Activated CD4-positive, alpha-beta T cell treated with anti-CD3 and anti-CD28 coated beads, Interleukin-10, Interleukin-2, amounts not matched to agents 100 ng/mL and 50 ng/mL, durations not matched to agents 16 hours and 8 hours (primary cell): ENCODE measurements around the gene OPN3.

ENCODE experiments used
- DNase-seq: peaks from one replicate; pipeline ENCODE4 v3.0.0-alpha.2; 2020

The OPN3 gene

GRCh38 chr1:241644259-241644658 is 4.1 kb upstream of the OPN3 start:
- DNase-seq, result no peak

GRCh38 chr1:241642593-241642944 is 2.4 kb upstream of the OPN3 start:
- no peak for DNase-seq

- DNase-seq, result no peak
These were observed 1.8 kb upstream of the OPN3 start for GRCh38 chr1:241641773-241642592.

GRCh38 chr1:241640867-241641622 is 876 bp upstream of the OPN3 start:
- DNase-seq, result no peak

- no peak for DNase-seq
These were observed 483 bp downstream of the OPN3 start for GRCh38 chr1:241639623-241640148.

GRCh38 chr1:241638909-241639622 is 1.1 kb downstream of the OPN3 start:
- DNase-seq, result peak; percentile 15

- no peak for DNase-seq
These were observed 2.0 kb downstream of the OPN3 start for GRCh38 chr1:241638099-241638682.

- DNase-seq, result no peak
These were observed 2.6 kb downstream of the OPN3 start for GRCh38 chr1:241637604-241638003.

- no peak for DNase-seq
These were observed 3.1 kb downstream of the OPN3 start for GRCh38 chr1:241637046-241637590.

- DNase-seq, result no peak
These were observed 3.9 kb downstream of the OPN3 start for GRCh38 chr1:241636291-241636690.

- no peak for DNase-seq
These were observed 4.5 kb downstream of the OPN3 start for GRCh38 chr1:241635556-241636152.

GRCh38 chr1:241632987-241633386 is 7.2 kb downstream of the OPN3 start:
- no peak for DNase-seq

- no peak for DNase-seq
These were observed 8.5 kb downstream of the OPN3 start for GRCh38 chr1:241631674-241632073.

- DNase-seq, result no peak
These were observed 9.3 kb downstream of the OPN3 start for GRCh38 chr1:241630899-241631298.

GRCh38 chr1:241630476-241630875 is 9.7 kb downstream of the OPN3 start:
- DNase-seq, result no peak

GRCh38 chr1:241630005-241630404 is 10.2 kb downstream of the OPN3 start:
- DNase-seq, result no peak

GRCh38 chr1:241627453-241628259 is 12.5 kb downstream of the OPN3 start:
- DNase-seq, result peak; percentile 61

- DNase-seq, result no peak
These were observed 15.2 kb downstream of the OPN3 start for GRCh38 chr1:241624935-241625334.

- DNase-seq, result no peak
These were observed 17.5 kb downstream of the OPN3 start for GRCh38 chr1:241622669-241623068.

GRCh38 chr1:241617426-241617825 is 22.7 kb downstream of the OPN3 start:
- DNase-seq, result no peak
